HepG2 (cell line): ENCODE data around the gene TADA1.

Experiments used
- ATF5 ChIP-seq: sonication (generic); formaldehyde crosslinking; IDR thresholded peaks from 2 replicates; pipeline ENCODE4 v1.4.0; 2020; ENCODE audit warnings: mild to moderate bottlenecking, low read depth, missing genetic modification reagents
- CBX2 ChIP-seq, 2 experiments: fragments of 200-600 bp in 1 of 2; sonication (generic); formaldehyde crosslinking in 1 of 2; IDR thresholded peaks; 2 replicates each; pipeline versions ENCODE4 v1.7.0 to v1.8.1; 2018 to 2022; ENCODE audit warnings: low read depth in 2 of 2, low read length in 1 of 2, mild to moderate bottlenecking in 1 of 2, missing genetic modification reagents in 1 of 2
- CHD2 ChIP-seq: IDR thresholded peaks from 2 replicates; pipeline ENCODE4 v1.6.1; 2011; ENCODE audit warnings: low read depth, low read length, improper control_type of control experiment
- TAF1 ChIP-seq: sonication (generic); formaldehyde crosslinking; IDR thresholded peaks from 2 replicates; pipeline ENCODE4 v1.4.0; 2020; ENCODE audit warnings: missing genetic modification reagents
- ZNF20 ChIP-seq: sonication (generic); formaldehyde crosslinking; IDR thresholded peaks from 2 replicates; pipeline ENCODE4 v1.4.0; 2020; ENCODE audit warnings: mild to moderate bottlenecking, moderate library complexity, missing genetic modification reagents

GRCh38 chr1:166852918-166853317 is 23.1 kb downstream of the TADA1 start:
- TF ChIP-seq ATF5 (CRISPR knock-in tag), result no peak
- TF ChIP-seq CHD2, result no peak
- no peak for TF ChIP-seq TAF1 (CRISPR knock-in tag)
- no peak for TF ChIP-seq CBX2 (IDR thresholded peaks at IDR 0.05; ENCODE audit: low read depth, low read length)
- TF ChIP-seq CBX2 (CRISPR knock-in tag; IDR thresholded peaks at IDR 0.05; ENCODE audit: low read depth), result no peak
- no peak for TF ChIP-seq ZNF20 (CRISPR knock-in tag)
